ENCODE data around the gene XPNPEP1. TPM values are rescaled to one million over a fixed set of nuclear protein-coding genes. Genes with fewer than 3 reads are reported as not detected.

Gene XPNPEP1
- total RNA-seq, 1 experiment from 2014 or later = 71.3 TPM

DNA sequence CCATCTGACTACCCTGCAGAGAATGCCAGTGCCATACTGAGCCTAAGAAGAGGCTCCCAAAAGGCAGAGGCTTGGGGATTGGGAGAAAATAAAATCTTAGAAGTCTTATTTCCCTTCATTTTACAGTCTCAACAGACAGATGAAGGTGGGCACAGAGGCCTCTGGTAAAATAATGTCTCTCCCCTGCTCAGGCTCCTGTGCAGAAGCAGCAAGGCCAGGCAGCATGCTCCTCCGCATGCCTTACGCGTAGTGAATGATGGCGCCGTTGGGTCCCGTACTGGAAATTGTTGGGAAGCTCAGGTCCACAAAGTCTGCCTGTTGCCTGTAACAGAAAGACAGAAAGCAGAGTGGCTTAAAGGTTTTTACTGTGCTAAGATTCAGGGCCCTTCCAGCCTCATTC is 45.8 kb downstream of the XPNPEP1 start:
- no peak overlapping the region for H4K5ac ChIP-seq (ENCODE audit: insufficient read length, low read depth, low read length)
- WGBS (ENCODE audit: extremely low coverage, insufficient read length, low lambda C conversion rate) = no CpG with 5 or more reads among the region's 6 CpGs
- H2BK120ac ChIP-seq (ENCODE audit: low read depth, low read length, poor library complexity, severe bottlenecking) = no peak overlapping the region
- no peak overlapping the region for H3K18ac ChIP-seq (ENCODE audit: insufficient read length, low read depth, low read length)
- H3K9me3 ChIP-seq (ENCODE audit: control insufficient read depth, low read depth, low read length) = no peaks in the 10 kb centered on the region
- H3T11ph ChIP-seq (ENCODE audit: low read length) = no peak overlapping the region
- no peak overlapping the region for H4K91ac ChIP-seq (ENCODE audit: insufficient read length, low read depth, low read length)
- no peak overlapping the region for H2BK15ac ChIP-seq (ENCODE audit: low read depth, low read length)
- H3K23me2 ChIP-seq (ENCODE audit: insufficient read length, low read depth, low read length, poor library complexity, severe bottlenecking) = no peaks in the 10 kb centered on the region
- no peak overlapping the region for H2BK20ac ChIP-seq (ENCODE audit: low read depth, low read length, poor library complexity, severe bottlenecking)
- Mint-ChIP-seq H3K36me3 (ENCODE audit: insufficient read depth in 1 of 3, low read depth in 3 of 3) (peaks cover 13 to 72% (median 48%) of the 10 kb centered on the region in 3 experiments; a peak in 6 of 7 replicates), H3K27me3 (ENCODE audit: low read depth) (no peaks in the 10 kb centered on the region), H3K9me3 (no peaks in the 10 kb centered on the region), H3K27ac (no peak overlapping the region; a peak in 1 of 7 replicates), H3K4me1 (no peaks in the 10 kb centered on the region), H3K4me3 (no peak overlapping the region)
- H3K4ac ChIP-seq (ENCODE audit: low read depth, low read length) = no peak overlapping the region
- H3K27me3 ChIP-seq (ENCODE audit: insufficient read depth, low read length) = no peaks in the 10 kb centered on the region
- H2BK5ac ChIP-seq (ENCODE audit: insufficient read length, low read length) = no peak overlapping the region
- H3K9ac ChIP-seq (ENCODE audit: extremely low read depth, insufficient read length, low read length) = no peak overlapping the region
- no peak overlapping the region for H3K14ac ChIP-seq (ENCODE audit: insufficient read depth, low read length)
- TF ChIP-seq, protein P1, sequence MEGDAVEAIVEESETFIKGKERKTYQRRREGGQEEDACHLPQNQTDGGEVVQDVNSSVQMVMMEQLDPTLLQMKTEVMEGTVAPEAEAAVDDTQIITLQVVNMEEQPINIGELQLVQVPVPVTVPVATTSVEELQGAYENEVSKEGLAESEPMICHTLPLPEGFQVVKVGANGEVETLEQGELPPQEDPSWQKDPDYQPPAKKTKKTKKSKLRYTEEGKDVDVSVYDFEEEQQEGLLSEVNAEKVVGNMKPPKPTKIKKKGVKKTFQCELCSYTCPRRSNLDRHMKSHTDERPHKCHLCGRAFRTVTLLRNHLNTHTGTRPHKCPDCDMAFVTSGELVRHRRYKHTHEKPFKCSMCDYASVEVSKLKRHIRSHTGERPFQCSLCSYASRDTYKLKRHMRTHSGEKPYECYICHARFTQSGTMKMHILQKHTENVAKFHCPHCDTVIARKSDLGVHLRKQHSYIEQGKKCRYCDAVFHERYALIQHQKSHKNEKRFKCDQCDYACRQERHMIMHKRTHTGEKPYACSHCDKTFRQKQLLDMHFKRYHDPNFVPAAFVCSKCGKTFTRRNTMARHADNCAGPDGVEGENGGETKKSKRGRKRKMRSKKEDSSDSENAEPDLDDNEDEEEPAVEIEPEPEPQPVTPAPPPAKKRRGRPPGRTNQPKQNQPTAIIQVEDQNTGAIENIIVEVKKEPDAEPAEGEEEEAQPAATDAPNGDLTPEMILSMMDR (conservative IDR thresholded peaks at IDR 0.05) = no peak
- no peak overlapping the region for H3K27ac ChIP-seq (ENCODE audit: insufficient read length, low read depth, low read length)
- no peak overlapping the region for H3K4me2 ChIP-seq (ENCODE audit: insufficient read depth, insufficient read length, low read length)
- H2AK5ac ChIP-seq (ENCODE audit: insufficient read length, low read length) = no peak overlapping the region
- no peak for DNase-seq
- H2BK12ac ChIP-seq (ENCODE audit: insufficient read length, low read depth, low read length) = no peak overlapping the region
- no peak overlapping the region for H3K56ac ChIP-seq (ENCODE audit: insufficient read length, low read depth, low read length)
- no peak overlapping the region for H4K8ac ChIP-seq (replicated peaks; ENCODE audit: insufficient read length, low read depth, low read length)
- H2AFZ ChIP-seq (ENCODE audit: low read length) = no peak overlapping the region
- no peaks in the 10 kb centered on the region for H4K20me1 ChIP-seq (ENCODE audit: control insufficient read depth, insufficient read depth, insufficient read length)
- no peaks in the 10 kb centered on the region for H3K4me1 ChIP-seq (ENCODE audit: insufficient read depth, low read length)
- no peaks in the 10 kb centered on the region for H3K79me1 ChIP-seq (ENCODE audit: insufficient read depth, low read depth, low read length, poor library complexity, severe bottlenecking)
- H3K79me2 ChIP-seq (ENCODE audit: insufficient read depth, low read length) = no peaks in the 10 kb centered on the region
- no peak overlapping the region for H3K23ac ChIP-seq (ENCODE audit: insufficient read length, low read depth, low read length)

Measured in H9 (cell line).